ENCODE results near the gene CSN1S1. TPM values are rescaled to one million over a fixed set of nuclear protein-coding genes. Genes with fewer than 3 reads are reported as not detected.

CSN1S1 gene
- total RNA-seq, 1 donor from 2014 or later = not detected

- Mint-ChIP-seq H3K27me3 (ENCODE audit: low read depth, unreplicated experiment) (no peaks in the 10 kb centered on the region), H3K9me3 (ENCODE audit: unreplicated experiment) (no peaks in the 10 kb centered on the region), H3K4me1 (ENCODE audit: low read depth, unreplicated experiment) (no peaks in the 10 kb centered on the region), H3K27ac (ENCODE audit: unreplicated experiment) (no peak overlapping the region), H3K4me3 (ENCODE audit: unreplicated experiment) (no peak overlapping the region), H3K36me3 (ENCODE audit: low read depth, unreplicated experiment) (no peaks in the 10 kb centered on the region)
- no peak for FAIRE-seq
- DNase-seq (ENCODE audit: low read depth) = no peak
- Histone ChIP-seq H4K20me1 (ENCODE audit: insufficient read depth, low read length) (no peaks in the 10 kb centered on the region), H2AFZ (ENCODE audit: low read depth, low read length) (no peak overlapping the region), H3K27ac (ENCODE audit: low read depth, low read length) (no peak overlapping the region), H3K27me3 (ENCODE audit: insufficient read depth, low read length) (no peaks in the 10 kb centered on the region), H3K4me3 (ENCODE audit: insufficient read depth, low read depth, low read length) (no peak overlapping the region), H3K4me1 (ENCODE audit: insufficient read depth, low read length) (no peaks in the 10 kb centered on the region), H3K4me2 (ENCODE audit: low read length) (no peak overlapping the region), H3K9me3 (ENCODE audit: insufficient read depth, low read depth, low read length) (no peaks in the 10 kb centered on the region), H3K79me2 (ENCODE audit: insufficient read depth, low read length) (no peaks in the 10 kb centered on the region), H3K9ac (ENCODE audit: low read length) (no peak overlapping the region), H3K36me3 (ENCODE audit: insufficient read depth, low read length) (no peaks in the 10 kb centered on the region)
- TF ChIP-seq, protein P1, sequence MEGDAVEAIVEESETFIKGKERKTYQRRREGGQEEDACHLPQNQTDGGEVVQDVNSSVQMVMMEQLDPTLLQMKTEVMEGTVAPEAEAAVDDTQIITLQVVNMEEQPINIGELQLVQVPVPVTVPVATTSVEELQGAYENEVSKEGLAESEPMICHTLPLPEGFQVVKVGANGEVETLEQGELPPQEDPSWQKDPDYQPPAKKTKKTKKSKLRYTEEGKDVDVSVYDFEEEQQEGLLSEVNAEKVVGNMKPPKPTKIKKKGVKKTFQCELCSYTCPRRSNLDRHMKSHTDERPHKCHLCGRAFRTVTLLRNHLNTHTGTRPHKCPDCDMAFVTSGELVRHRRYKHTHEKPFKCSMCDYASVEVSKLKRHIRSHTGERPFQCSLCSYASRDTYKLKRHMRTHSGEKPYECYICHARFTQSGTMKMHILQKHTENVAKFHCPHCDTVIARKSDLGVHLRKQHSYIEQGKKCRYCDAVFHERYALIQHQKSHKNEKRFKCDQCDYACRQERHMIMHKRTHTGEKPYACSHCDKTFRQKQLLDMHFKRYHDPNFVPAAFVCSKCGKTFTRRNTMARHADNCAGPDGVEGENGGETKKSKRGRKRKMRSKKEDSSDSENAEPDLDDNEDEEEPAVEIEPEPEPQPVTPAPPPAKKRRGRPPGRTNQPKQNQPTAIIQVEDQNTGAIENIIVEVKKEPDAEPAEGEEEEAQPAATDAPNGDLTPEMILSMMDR (IDR thresholded peaks at IDR 0.05; ENCODE audit: insufficient read depth, low read depth, low read length) = no peak
- TF ChIP-seq EZH2 (IDR thresholded peaks at IDR 0.05; ENCODE audit: insufficient read depth, low read length) = no peak
Measured at GRCh38 chr4:69994782-69995181, 63.9 kb downstream of the CSN1S1 start.

- Histone ChIP-seq H3K79me2 (ENCODE audit: insufficient read depth, low read length) (no peaks in the 10 kb centered on the region), H3K4me2 (ENCODE audit: low read length) (no peak within 1 kb of the TSS), H2AFZ (ENCODE audit: low read depth, low read length) (no peak within 1 kb of the TSS), H3K9ac (ENCODE audit: low read length) (no peak within 1 kb of the TSS), H4K20me1 (ENCODE audit: insufficient read depth, low read length) (no peaks in the 10 kb centered on the region), H3K4me3 (ENCODE audit: insufficient read depth, low read depth, low read length) (no peak within 1 kb of the TSS), H3K36me3 (ENCODE audit: insufficient read depth, low read length) (no peaks in the 10 kb centered on the region), H3K27ac (ENCODE audit: low read depth, low read length) (no peak within 1 kb of the TSS), H3K9me3 (ENCODE audit: insufficient read depth, low read depth, low read length) (no peaks in the 10 kb centered on the region), H3K27me3 (ENCODE audit: insufficient read depth, low read length) (no peaks in the 10 kb centered on the region), H3K4me1 (ENCODE audit: insufficient read depth, low read length) (no peaks in the 10 kb centered on the region)
- H3K9me3 Mint-ChIP-seq (ENCODE audit: unreplicated experiment) = no peaks in the 10 kb centered on the region
- no peaks in the 10 kb centered on the region for H3K36me3 Mint-ChIP-seq (ENCODE audit: low read depth, unreplicated experiment)
- H3K4me3 Mint-ChIP-seq (ENCODE audit: unreplicated experiment) = no peak within 1 kb of the TSS
- FAIRE-seq = no peak
- no peak within 1 kb of the TSS for H3K27ac Mint-ChIP-seq (ENCODE audit: unreplicated experiment)
- no peaks in the 10 kb centered on the region for H3K4me1 Mint-ChIP-seq (ENCODE audit: low read depth, unreplicated experiment)
- TF ChIP-seq, protein P1 (IDR thresholded peaks at IDR 0.05; ENCODE audit: insufficient read depth, low read depth, low read length) = no peak
- TF ChIP-seq EZH2 (IDR thresholded peaks at IDR 0.05; ENCODE audit: insufficient read depth, low read length) = no peak
- no peak for DNase-seq (ENCODE audit: low read depth)
- H3K27me3 Mint-ChIP-seq (ENCODE audit: low read depth, unreplicated experiment) = no peaks in the 10 kb centered on the region
Measured at GRCh38 chr4:69995526-69996016, 64.7 kb downstream of the CSN1S1 start, which contains the start of gene STATH. Gene STATH (plus strand): TSS chr4:69995966. CDS start chr4:69998438, 2,472 bp downstream.

Other genes with a start within 250 kb of the CSN1S1 start
- gene SULT1B1, start 170.4 kb upstream of the CSN1S1 start, total RNA-seq = 0.11 and 0.24 TPM in 2 replicates
- gene SULT1E1, start 70.9 kb upstream of the CSN1S1 start, total RNA-seq = 0.34 TPM in 1 of 2 replicates, not detected in the other
- gene CSN2, start 34.7 kb downstream of the CSN1S1 start, total RNA-seq = not detected in 2 replicates
- gene STATH, start 64.9 kb downstream of the CSN1S1 start, total RNA-seq = not detected in 2 replicates
- gene HTN3, start 97.4 kb downstream of the CSN1S1 start, total RNA-seq = not detected in 2 replicates
- not detected in 2 replicates for gene HTN1, start 119.4 kb downstream of the CSN1S1 start, total RNA-seq
- not detected in 2 replicates for gene PRR27, start 223.2 kb downstream of the CSN1S1 start, total RNA-seq

All from astrocyte (in vitro differentiated cells and primary cell).